ENCODE measurements around the gene TTC39B.

DNA sequence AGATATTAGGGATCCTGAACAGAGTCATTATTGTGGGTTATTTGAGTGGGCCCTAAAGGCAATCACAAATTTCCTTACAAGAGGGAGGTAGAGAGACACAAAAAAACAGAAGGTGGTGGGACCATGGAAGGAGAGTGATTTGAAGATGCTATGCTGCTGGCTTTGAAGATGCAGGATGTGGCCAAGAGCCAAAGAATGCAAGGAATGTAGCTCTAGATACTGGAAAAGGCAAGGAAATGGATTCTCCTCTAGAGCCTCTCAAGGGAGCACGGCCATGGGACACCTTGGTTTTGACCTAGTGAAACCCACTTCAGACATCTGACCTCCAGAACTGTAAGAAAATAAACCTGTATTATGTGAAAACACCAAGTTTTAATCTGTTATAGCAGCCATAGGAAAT lies 53.8 kb downstream of the TTC39B start:
- TF ChIP-seq, protein P1, sequence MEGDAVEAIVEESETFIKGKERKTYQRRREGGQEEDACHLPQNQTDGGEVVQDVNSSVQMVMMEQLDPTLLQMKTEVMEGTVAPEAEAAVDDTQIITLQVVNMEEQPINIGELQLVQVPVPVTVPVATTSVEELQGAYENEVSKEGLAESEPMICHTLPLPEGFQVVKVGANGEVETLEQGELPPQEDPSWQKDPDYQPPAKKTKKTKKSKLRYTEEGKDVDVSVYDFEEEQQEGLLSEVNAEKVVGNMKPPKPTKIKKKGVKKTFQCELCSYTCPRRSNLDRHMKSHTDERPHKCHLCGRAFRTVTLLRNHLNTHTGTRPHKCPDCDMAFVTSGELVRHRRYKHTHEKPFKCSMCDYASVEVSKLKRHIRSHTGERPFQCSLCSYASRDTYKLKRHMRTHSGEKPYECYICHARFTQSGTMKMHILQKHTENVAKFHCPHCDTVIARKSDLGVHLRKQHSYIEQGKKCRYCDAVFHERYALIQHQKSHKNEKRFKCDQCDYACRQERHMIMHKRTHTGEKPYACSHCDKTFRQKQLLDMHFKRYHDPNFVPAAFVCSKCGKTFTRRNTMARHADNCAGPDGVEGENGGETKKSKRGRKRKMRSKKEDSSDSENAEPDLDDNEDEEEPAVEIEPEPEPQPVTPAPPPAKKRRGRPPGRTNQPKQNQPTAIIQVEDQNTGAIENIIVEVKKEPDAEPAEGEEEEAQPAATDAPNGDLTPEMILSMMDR (IDR thresholded peaks at IDR 0.05) = no peak
- TF ChIP-seq POLR2A (IDR thresholded peaks at IDR 0.05) = no peak
- no peak for TF ChIP-seq POLR2AphosphoS5 (IDR thresholded peaks at IDR 0.05)
